ENCODE results near the gene ZKSCAN2. TPM values are rescaled to one million over a fixed set of nuclear protein-coding genes. Genes with fewer than 3 reads are reported as not detected.

The ZKSCAN2 gene
- total and polyA plus RNA-seq, 2 of the 4 experiments (the other 2 are of a cell fraction), result 1.6 to 3.8 TPM

DNA sequence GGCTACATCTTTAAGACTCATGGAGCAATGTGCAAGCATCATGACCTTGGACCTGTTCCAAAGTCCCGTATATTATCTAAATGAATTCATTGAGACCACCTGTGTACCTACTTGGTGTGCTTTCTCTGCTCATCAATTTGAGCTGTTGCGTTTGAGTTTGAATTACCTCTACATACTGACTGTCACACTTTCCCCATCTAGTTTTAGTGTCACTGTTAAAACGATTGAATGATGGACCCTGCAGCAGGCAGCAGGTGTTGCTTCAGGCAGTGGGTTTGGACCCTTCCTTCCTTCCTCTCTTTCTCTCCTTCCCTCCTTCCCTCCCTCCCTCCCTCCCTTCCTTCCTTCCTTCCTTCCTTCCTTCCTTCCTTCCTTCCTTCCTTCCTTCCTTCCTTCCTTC lies 33.9 kb upstream of the ZKSCAN2 start:
- no peaks in the 10 kb centered on the region for H4K20me1 ChIP-seq (ENCODE audit: insufficient read depth, low read length)
- H3K56ac ChIP-seq (ENCODE audit: extremely low read depth, insufficient read depth, low read length), result no peak overlapping the region
- in situ Hi-C loops (cut with MboI; ENCODE audit: low sequenced_read_pairs), result no loop called here
- no TSS peak for BruUV-seq (replicated peaks)
- no peak overlapping the region for H4K8ac ChIP-seq (ENCODE audit: low read depth in 2 of 2, low read length in 2 of 2)
- H4K5ac ChIP-seq (ENCODE audit: low read depth, low read length), result no peak overlapping the region
- H2BK15ac ChIP-seq (ENCODE audit: low read depth, low read length), result no peak overlapping the region
- H3K27ac ChIP-seq (ENCODE audit: insufficient read depth, low read length), result no peak overlapping the region
- H2BK120ac ChIP-seq (ENCODE audit: low read depth, low read length), result no peak overlapping the region
- H2AK5ac ChIP-seq (ENCODE audit: low read depth, low read length), result no peak overlapping the region
- no peak overlapping the region for H2AFZ ChIP-seq (replicated peaks; ENCODE audit: low read length, poor library complexity)
- H2BK5ac ChIP-seq (ENCODE audit: low read depth, low read length, poor library complexity, severe bottlenecking), result no peak overlapping the region
- no peaks in the 10 kb centered on the region for H3K9me1 ChIP-seq (ENCODE audit: insufficient read depth, low read length)
- H2BK20ac ChIP-seq (ENCODE audit: low read depth, low read length), result no peak overlapping the region
- WGBS, 2 experiments (ENCODE audit: extremely low coverage in 2 of 2, insufficient read length in 1 of 2), result 60% methylated on average over 2 of the region's 3 CpGs; no CpG with 5 or more reads in 1 of the 2 experiments
- no peak overlapping the region for H3K9ac ChIP-seq (ENCODE audit: low read depth, low read length)
- H3K36me3 ChIP-seq (ENCODE audit: control insufficient read depth, insufficient read depth, low read length), result no peaks in the 10 kb centered on the region
- H3K9me3 ChIP-seq (ENCODE audit: control insufficient read depth, insufficient read depth, low read length), result no peaks in the 10 kb centered on the region
- dilution Hi-C loops (cut with HindIII; ENCODE audit: low sequenced_read_pairs, unreplicated experiment), result no loop called here
- H3K4me1 ChIP-seq (ENCODE audit: control insufficient read depth, insufficient read depth, low read length), result no peaks in the 10 kb centered on the region
- no peak overlapping the region for H3K4ac ChIP-seq (ENCODE audit: low read depth, low read length)
- H2AK9ac ChIP-seq (replicated peaks; ENCODE audit: low read depth, low read length, poor library complexity), result no peak overlapping the region
- H3K27me3 ChIP-seq (ENCODE audit: control insufficient read depth, insufficient read depth, low read length), result no peaks in the 10 kb centered on the region
- TF ChIP-seq, protein P1, sequence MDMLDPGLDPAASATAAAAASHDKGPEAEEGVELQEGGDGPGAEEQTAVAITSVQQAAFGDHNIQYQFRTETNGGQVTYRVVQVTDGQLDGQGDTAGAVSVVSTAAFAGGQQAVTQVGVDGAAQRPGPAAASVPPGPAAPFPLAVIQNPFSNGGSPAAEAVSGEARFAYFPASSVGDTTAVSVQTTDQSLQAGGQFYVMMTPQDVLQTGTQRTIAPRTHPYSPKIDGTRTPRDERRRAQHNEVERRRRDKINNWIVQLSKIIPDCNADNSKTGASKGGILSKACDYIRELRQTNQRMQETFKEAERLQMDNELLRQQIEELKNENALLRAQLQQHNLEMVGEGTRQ (IDR thresholded peaks at IDR 0.05; ENCODE audit: low read depth, low read length), result no peak
- TF ChIP-seq ELK1 (IDR thresholded peaks at IDR 0.05; ENCODE audit: borderline replicate concordance, low read depth, low read length) (no peak), NFE2L2 (IDR thresholded peaks at IDR 0.05; ENCODE audit: low read depth, low read length) (no peak), CEBPB (IDR thresholded peaks at IDR 0.05; ENCODE audit: low read depth, low read length) (no peak), POLR2A (IDR thresholded peaks at IDR 0.05; ENCODE audit: low read depth, low read length) (no peak), CHD1 (IDR thresholded peaks at IDR 0.05; ENCODE audit: low read depth, low read length) (no peak), RFX5 (IDR thresholded peaks at IDR 0.05; ENCODE audit: low read depth, low read length) (no peak), RCOR1 (IDR thresholded peaks at IDR 0.05; ENCODE audit: insufficient replicate concordance, low read length) (no peak), MAZ (IDR thresholded peaks at IDR 0.05; ENCODE audit: borderline replicate concordance, low read depth, low read length) (no peak), MXI1 (IDR thresholded peaks at IDR 0.05; ENCODE audit: borderline replicate concordance, low read depth, low read length) (no peak), MAFK (IDR thresholded peaks at IDR 0.05; ENCODE audit: low read depth, low read length) (no peak), SMC3 (IDR thresholded peaks at IDR 0.05; ENCODE audit: low read depth, low read length) (no peak), FOS (IDR thresholded peaks at IDR 0.05; ENCODE audit: low read depth, low read length) (no peak), RAD21 (IDR thresholded peaks at IDR 0.05; ENCODE audit: low read length) (no peak), BHLHE40 (IDR thresholded peaks at IDR 0.05; ENCODE audit: low read depth, low read length) (no peak), CTCF (conservative IDR thresholded peaks at IDR 0.05; ENCODE audit: low read depth, low read length) (no peak)
- H3K14ac ChIP-seq (replicated peaks; ENCODE audit: low read depth, low read length), result no peak overlapping the region
- no peaks in the 10 kb centered on the region for H3K79me1 ChIP-seq (ENCODE audit: low read depth in 1 of 2, low read length in 2 of 2)
- intact Hi-C loops (cut with micrococcal nuclease), result no loop called here
- DNase-seq, result no peak
- no peak overlapping the region for H3K4me2 ChIP-seq (ENCODE audit: low read depth, low read length)
- H4K91ac ChIP-seq (ENCODE audit: insufficient read depth, low read depth, low read length), result no peak overlapping the region
- no peak for ATAC-seq (ENCODE audit: low read depth)
- CTCF ChIA-PET, result no interaction called here
- H3K18ac ChIP-seq (ENCODE audit: low read depth, low read length), result no peak overlapping the region
- H3K23ac ChIP-seq (ENCODE audit: low read depth, low read length), result no peak overlapping the region
- no peak overlapping the region for H3K4me3 ChIP-seq (ENCODE audit: insufficient read depth, low read depth, low read length)
- POLR2A ChIA-PET (ENCODE audit: unreplicated experiment), result no interaction called here

Data from IMR-90 (cell line).